Stomach (tissue), 9 donors: ENCODE data around the gene CARD14. TPM values are rescaled to one million over a fixed set of nuclear protein-coding genes. Genes with fewer than 3 reads are reported as not detected.

Experiments
- DNase-seq, 2 donors: peaks; one replicate each; pipeline versions ENCODE4 v3.0.0 to v3.0.0-alpha.2; 2013 to 2019
- H3K27ac ChIP-seq, 5 donors: fragments of 200-600 bp in 4 of 5; sonication (generic) in 4 of 5; one replicate each; pipeline ENCODE4 v1.5.1; 2013 to 2019; ENCODE audit warnings: mild to moderate bottlenecking in 1 of 5, moderate library complexity in 1 of 5
- H3K27me3 ChIP-seq, 3 donors: fragments of 200-600 bp; sonication (generic); one replicate each; pipeline ENCODE4 v1.5.1; 2017 to 2019; ENCODE audit warnings: mixed run types in 1 of 3
- H3K36me3 ChIP-seq, 4 donors: fragments of 200-600 bp; sonication (generic); 1 replicate in 3 of 4; 2 replicates in 1 of 4; pipeline ENCODE4 v1.5.1; 2016 to 2019
- H3K4me1 ChIP-seq, 4 donors: fragments of 200-600 bp; sonication (generic); one replicate each; pipeline ENCODE4 v1.5.1; 2016 to 2019
- H3K4me3 ChIP-seq, 4 donors: fragments of 200-600 bp; sonication (generic) in 3 of 4; one replicate each; pipeline ENCODE4 v1.5.1; 2016 to 2019; ENCODE audit warnings: mild to moderate bottlenecking in 1 of 4
- H3K9me3 ChIP-seq, 4 donors: fragments of 200-600 bp; sonication (generic); one replicate each; pipeline ENCODE4 v1.5.1; 2016 to 2019
- EP300 ChIP-seq: sonication (generic); formaldehyde crosslinking; IDR thresholded peaks from one replicate; pipeline ENCODE4 v1.6.1; 2017; ENCODE audit warnings: antibody characterized with exemption
- POLR2A ChIP-seq, 4 donors: fragments of 450-650 bp; IDR thresholded peaks; one replicate each; pipeline ENCODE4 v1.6.1; 2016; ENCODE audit warnings: antibody characterized with exemption in 4 of 4, control low read depth in 2 of 4, mild to moderate bottlenecking in 1 of 4, moderate library complexity in 1 of 4
- POLR2AphosphoS5 ChIP-seq, 3 donors: sonication (generic); formaldehyde crosslinking; IDR thresholded peaks; one replicate each; pipeline ENCODE4 v1.6.1; 2016; ENCODE audit warnings: antibody characterized with exemption in 3 of 3
- WGBS, 5 donors: extraction: QIAGEN DNeasy Blood & Tissue Kit in 3 of 5; methylation state at CpG; one replicate each; pipeline versions ENCODE4 v1.1.5 to v1.1.7; 2013 to 2018; 5-methylcytosine and 5-hydroxymethylcytosine counted together
- intact Hi-C: fragments of 100-400 bp; cut with DNase I; formaldehyde crosslinking; loops from one replicate; pipeline ENCODE4 v1.15.1; 2023; ENCODE audit warnings: low total_unique reads
- polyA plus RNA-seq, 3 donors: library from polyadenylated mRNA; stranded (reverse); fragments of 200-250 nt; gene quantifications; one replicate each; pipeline ENCODE4 v1.2.3, GENCODE V29; 2013
- total RNA-seq, 5 donors: library from RNA; depleted of rRNA; stranded (reverse); fragments of >200 nt; gene quantifications; one replicate each; pipeline versions ENCODE4 v1.1.0 to v1.2.3, GENCODE V29; 2014 to 2016
- TF ChIP-seq, protein P1 (sequence below), 7 experiments: fragments of 450-650 bp in 4 of 7; fragments of 200-600 bp in 3 of 7; sonication (generic) in 3 of 7; IDR thresholded peaks; one replicate each; pipeline ENCODE4 v1.5.1; 2016 to 2019; ENCODE audit warnings: antibody characterized with exemption in 7 of 7, control low read depth in 2 of 7, mild to moderate bottlenecking in 1 of 7
- donor health status: healthy with polysubstance abuse.
- donor health status: Bipolar disorder and iron deficiency.
- donor health status: healthy.

CARD14 gene
- total and polyA plus RNA-seq, 8 donors = 0.12 to 10.5 (median 3.3) TPM; not detected in 4

DNA sequence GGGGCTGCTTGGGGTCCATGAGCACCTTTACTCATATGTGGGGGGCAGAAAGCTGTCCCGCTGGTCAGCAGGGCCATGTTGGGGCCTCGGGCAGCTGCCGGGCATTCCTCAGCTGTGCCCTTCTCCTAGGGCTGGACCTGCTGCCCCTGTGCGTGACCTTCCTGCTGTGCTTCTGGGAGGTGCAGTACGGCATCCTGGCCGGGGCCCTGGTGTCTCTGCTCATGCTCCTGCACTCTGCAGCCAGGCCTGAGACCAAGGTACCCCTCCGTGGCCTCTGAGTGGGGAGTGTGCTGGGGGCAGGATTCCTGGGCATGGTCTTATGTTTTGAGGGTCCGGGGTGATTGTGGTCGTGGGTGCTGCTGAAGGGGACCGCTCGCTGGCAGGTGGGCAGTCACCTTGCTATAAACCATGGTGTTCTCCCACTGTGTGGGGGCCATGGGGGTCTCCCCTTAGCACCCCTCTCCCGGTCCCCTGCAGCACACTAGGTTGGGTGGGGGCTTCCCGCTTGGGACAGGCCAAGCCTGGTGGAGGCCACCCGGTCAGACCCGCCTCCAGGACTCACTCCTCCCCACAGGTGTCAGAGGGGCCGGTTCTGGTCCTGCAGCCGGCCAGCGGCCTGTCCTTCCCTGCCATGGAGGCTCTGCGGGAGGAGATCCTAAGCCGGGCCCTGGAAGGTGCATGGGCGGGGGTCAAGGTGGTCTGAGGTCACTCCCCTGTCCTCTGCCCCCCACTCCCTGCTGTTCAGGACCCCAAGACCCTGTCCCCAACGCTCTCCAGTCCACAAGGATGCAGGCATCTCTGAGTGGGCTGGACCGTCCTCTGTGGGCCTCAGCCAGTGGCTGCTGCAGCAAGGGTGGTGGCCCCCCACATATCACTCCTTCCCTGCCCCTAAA lies 78.4 kb downstream of the CARD14 start:
- TF ChIP-seq, protein P1, sequence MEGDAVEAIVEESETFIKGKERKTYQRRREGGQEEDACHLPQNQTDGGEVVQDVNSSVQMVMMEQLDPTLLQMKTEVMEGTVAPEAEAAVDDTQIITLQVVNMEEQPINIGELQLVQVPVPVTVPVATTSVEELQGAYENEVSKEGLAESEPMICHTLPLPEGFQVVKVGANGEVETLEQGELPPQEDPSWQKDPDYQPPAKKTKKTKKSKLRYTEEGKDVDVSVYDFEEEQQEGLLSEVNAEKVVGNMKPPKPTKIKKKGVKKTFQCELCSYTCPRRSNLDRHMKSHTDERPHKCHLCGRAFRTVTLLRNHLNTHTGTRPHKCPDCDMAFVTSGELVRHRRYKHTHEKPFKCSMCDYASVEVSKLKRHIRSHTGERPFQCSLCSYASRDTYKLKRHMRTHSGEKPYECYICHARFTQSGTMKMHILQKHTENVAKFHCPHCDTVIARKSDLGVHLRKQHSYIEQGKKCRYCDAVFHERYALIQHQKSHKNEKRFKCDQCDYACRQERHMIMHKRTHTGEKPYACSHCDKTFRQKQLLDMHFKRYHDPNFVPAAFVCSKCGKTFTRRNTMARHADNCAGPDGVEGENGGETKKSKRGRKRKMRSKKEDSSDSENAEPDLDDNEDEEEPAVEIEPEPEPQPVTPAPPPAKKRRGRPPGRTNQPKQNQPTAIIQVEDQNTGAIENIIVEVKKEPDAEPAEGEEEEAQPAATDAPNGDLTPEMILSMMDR (IDR thresholded peaks at IDR 0.05) = no peak
- no peak for TF ChIP-seq EP300
- no peak for TF ChIP-seq POLR2A (IDR thresholded peaks at IDR 0.05)
- TF ChIP-seq POLR2AphosphoS5 (IDR thresholded peaks at IDR 0.05) = no peak
- DNase-seq = no peak
- intact Hi-C loops = no loop called here
- H3K27ac ChIP-seq = no peak overlapping the region
- H3K4me3 ChIP-seq = no peak overlapping the region
- no peaks in the 10 kb centered on the region for H3K27me3 ChIP-seq
- peaks cover 0 to 6% (median 0%) of the 10 kb centered on the region in 4 donors for H3K4me1 ChIP-seq
- peaks cover 18 to 94% (median 78%) of the 10 kb centered on the region in 4 donors for H3K36me3 ChIP-seq
- no peaks in the 10 kb centered on the region for H3K9me3 ChIP-seq
- WGBS, 5 donors = 90 to 97% (median 93%) methylated on average over 11 to 23 of the region's 23 CpGs

DNA sequence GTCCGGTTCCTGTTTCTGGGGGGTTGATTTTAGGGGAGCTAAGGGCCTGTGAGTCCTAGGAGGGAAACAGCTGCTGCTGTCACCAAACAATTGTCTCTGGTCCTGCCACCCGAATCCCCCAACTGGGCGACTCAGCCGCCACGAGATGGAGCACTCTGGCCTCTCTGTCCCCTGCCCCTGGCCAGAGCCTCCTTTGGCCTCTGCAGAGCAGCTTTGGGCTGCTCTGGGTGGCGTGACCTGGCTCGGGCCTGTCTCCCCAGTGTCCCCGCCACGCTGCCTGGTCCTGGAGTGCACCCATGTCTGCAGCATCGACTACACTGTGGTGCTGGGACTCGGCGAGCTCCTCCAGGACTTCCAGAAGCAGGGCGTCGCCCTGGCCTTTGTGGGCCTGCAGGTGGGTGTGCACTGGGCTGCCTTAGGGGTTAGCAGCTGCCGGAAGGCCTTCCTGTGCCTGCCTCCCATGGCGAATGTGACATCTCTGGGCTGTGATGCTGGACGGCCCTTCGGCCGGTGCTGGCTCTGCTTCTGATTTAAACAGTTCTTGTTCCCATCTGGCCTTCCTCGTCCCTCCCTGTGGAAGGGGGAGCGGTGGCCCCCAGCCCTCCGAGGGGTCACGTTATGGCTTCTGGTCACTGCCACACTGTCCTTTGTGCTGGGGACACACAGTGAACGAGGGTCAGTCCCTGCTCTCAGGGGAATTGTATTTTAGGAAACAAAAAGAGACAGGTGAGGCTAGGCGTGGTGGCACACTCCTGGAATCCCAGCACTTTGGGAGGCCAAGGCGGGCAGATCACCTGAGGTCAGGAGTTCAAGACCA lies 79.3 kb downstream of the CARD14 start:
- H3K27me3 ChIP-seq = no peaks in the 10 kb centered on the region
- H3K4me3 ChIP-seq = no peak overlapping the region
- no peak for DNase-seq
- peaks cover 18 to 93% (median 70%) of the 10 kb centered on the region in 4 donors for H3K36me3 ChIP-seq
- intact Hi-C loops = no loop called here
- TF ChIP-seq EP300 = no peak
- TF ChIP-seq, protein P1 (IDR thresholded peaks at IDR 0.05) = no peak
- TF ChIP-seq POLR2A (IDR thresholded peaks at IDR 0.05) = no peak
- no peak for TF ChIP-seq POLR2AphosphoS5 (IDR thresholded peaks at IDR 0.05)
- H3K4me1 ChIP-seq = peaks cover 0 to 14% (median under 1%) of the 10 kb centered on the region in 4 donors
- 87 to 91% (median 89%) methylated on average over 18 to 26 of the region's 26 CpGs for WGBS, 5 donors
- no peaks in the 10 kb centered on the region for H3K9me3 ChIP-seq
- H3K27ac ChIP-seq = no peak overlapping the region

DNA sequence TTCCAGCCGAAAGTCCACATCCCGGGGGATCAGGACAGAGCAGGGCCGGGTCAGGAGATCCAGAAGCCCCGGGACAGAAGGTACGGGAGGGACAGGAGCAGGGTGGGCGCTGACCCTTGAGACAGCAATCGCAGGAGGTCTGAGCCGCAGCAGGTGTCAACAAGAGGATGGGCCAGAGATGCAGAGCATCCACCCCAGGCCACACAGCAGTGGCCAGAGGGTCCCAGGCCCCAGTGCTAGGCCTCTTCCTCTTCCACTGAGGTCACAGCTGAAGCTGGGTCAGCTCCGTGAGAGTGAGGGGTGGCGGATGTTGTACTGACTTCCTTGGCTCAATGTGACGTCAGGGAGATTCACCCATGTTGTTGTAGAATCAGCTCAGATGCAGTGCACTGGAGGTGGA lies 82.1 kb downstream of the CARD14 start:
- Histone ChIP-seq H3K27ac (no peak overlapping the region), H3K27me3 (no peaks in the 10 kb centered on the region), H3K4me1 (peaks cover 8 to 35% (median 14%) of the 10 kb centered on the region in 4 donors), H3K4me3 (no peak overlapping the region), H3K36me3 (peaks cover 0 to 64% (median 44%) of the 10 kb centered on the region in 4 donors), H3K9me3 (no peaks in the 10 kb centered on the region)
- DNase-seq = no peak
- WGBS, 5 donors = 92 to 97% (median 95%) methylated on average over 11 of the region's 11 CpGs
- intact Hi-C loops = no loop called here
- no peak for TF ChIP-seq POLR2AphosphoS5 (IDR thresholded peaks at IDR 0.05)
- no peak for TF ChIP-seq POLR2A (IDR thresholded peaks at IDR 0.05)

DNA sequence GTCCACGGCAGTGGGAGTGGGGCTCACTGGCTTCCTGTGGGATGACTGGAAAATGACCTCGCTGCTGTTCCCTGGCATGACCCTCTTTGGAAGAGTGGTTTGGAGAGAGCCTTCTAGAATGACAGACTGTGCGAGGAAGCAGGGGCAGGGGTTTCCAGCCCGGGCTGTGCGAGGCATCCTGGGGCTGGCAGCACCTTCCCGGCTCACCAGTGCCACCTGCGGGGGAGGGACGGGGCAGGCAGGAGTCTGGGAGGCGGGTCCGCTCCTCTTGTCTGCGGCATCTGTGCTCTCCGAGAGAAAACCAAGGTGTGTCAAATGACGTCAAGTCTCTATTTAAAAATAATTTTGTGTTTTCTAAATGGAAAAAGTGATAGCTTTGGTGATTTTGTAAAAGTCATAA lies 83.0 kb downstream of the CARD14 start:
- Histone ChIP-seq H3K4me1 (peaks cover 8 to 35% (median 14%) of the 10 kb centered on the region in 4 donors), H3K27ac (peak overlapping the region in 2 of 5 donors; percentile 5 to 14), H3K27me3 (no peaks in the 10 kb centered on the region), H3K36me3 (peaks cover 0 to 57% (median 38%) of the 10 kb centered on the region in 4 donors), H3K4me3 (no peak overlapping the region), H3K9me3 (no peaks in the 10 kb centered on the region)
- DNase-seq = peak; percentile 78 to 83
- intact Hi-C loops = no loop called here
- WGBS, 5 donors = 27 to 42% (median 30%) methylated on average over 12 to 13 of the region's 13 CpGs
- TF ChIP-seq POLR2AphosphoS5 (IDR thresholded peaks at IDR 0.05) (peak in 1 of 3 donors; percentile 38), EP300 (no peak), POLR2A (IDR thresholded peaks at IDR 0.05) (no peak)
- TF ChIP-seq, protein P1 (IDR thresholded peaks at IDR 0.05) = peak in 5 of 7 experiments; percentile 52 to 70 (median 59)
